ENCODE data around the gene CCDC43. TPM values are rescaled to one million over a fixed set of nuclear protein-coding genes. Genes with fewer than 3 reads are reported as not detected.
"Not testable (repeated sequence)": the region's sequence is repeated elsewhere in the genome, so short reads cannot be mapped to it uniquely, and the experiment has no call there.

The CCDC43 gene
- total RNA-seq, 1 donor from 2014 or later: 20.3 TPM

- no peak for DNase-seq (ENCODE audit: extremely low read depth, low read depth, low spot score)
These were observed 17.0 kb downstream of the CCDC43 start for GRCh38 chr17:44672479-44673093.

- DNase-seq (ENCODE audit: extremely low read depth, low read depth, low spot score): no peak
These were observed 23.6 kb downstream of the CCDC43 start for GRCh38 chr17:44666006-44666405.

GRCh38 chr17:44664867-44665266 is 24.7 kb downstream of the CCDC43 start:
- no peak for DNase-seq (ENCODE audit: extremely low read depth, low read depth, low spot score)

- no peak for DNase-seq (ENCODE audit: extremely low read depth, low read depth, low spot score)
These were observed 26.5 kb downstream of the CCDC43 start for GRCh38 chr17:44663095-44663494.

GRCh38 chr17:44661835-44662234 is 27.7 kb downstream of the CCDC43 start:
- no peak for DNase-seq (ENCODE audit: extremely low read depth, low read depth, low spot score)

GRCh38 chr17:44655983-44656710 is 33.4 kb downstream of the CCDC43 start, which contains the start of gene MEIOC:
TSS of gene MEIOC (plus strand) at chr17:44656468. CDS start at chr17:44656614, 146 bp downstream.
- DNase-seq (ENCODE audit: extremely low read depth, low read depth, low spot score): no peak

GRCh38 chr17:44653954-44654353 is 35.6 kb downstream of the CCDC43 start:
- DNase-seq (ENCODE audit: extremely low read depth, low read depth, low spot score): no peak

GRCh38 chr17:44653384-44653783 is 36.2 kb downstream of the CCDC43 start:
- DNase-seq (ENCODE audit: extremely low read depth, low read depth, low spot score): no peak

- no peak for DNase-seq (ENCODE audit: extremely low read depth, low read depth, low spot score)
These were observed 36.8 kb downstream of the CCDC43 start for GRCh38 chr17:44652727-44653126.

- DNase-seq (ENCODE audit: extremely low read depth, low read depth, low spot score): no peak
These were observed 38.3 kb downstream of the CCDC43 start for GRCh38 chr17:44651228-44651627.

- DNase-seq (ENCODE audit: extremely low read depth, low read depth, low spot score): no peak
These were observed 40.6 kb downstream of the CCDC43 start for GRCh38 chr17:44648963-44649362.

- DNase-seq (ENCODE audit: extremely low read depth, low read depth, low spot score): no peak
These were observed 41.8 kb downstream of the CCDC43 start for GRCh38 chr17:44647736-44648135.

GRCh38 chr17:44646280-44646679 is 43.3 kb downstream of the CCDC43 start:
- DNase-seq (ENCODE audit: extremely low read depth, low read depth, low spot score): no peak

- no peak for DNase-seq (ENCODE audit: extremely low read depth, low read depth, low spot score)
These were observed 44.2 kb downstream of the CCDC43 start for GRCh38 chr17:44645341-44645740.

- DNase-seq (ENCODE audit: extremely low read depth, low read depth, low spot score): no peak
These were observed 46.7 kb downstream of the CCDC43 start for GRCh38 chr17:44642834-44643233.

- no peak for DNase-seq (ENCODE audit: extremely low read depth, low read depth, low spot score)
These were observed 52.5 kb downstream of the CCDC43 start for GRCh38 chr17:44637066-44637465.

GRCh38 chr17:44636562-44636961 is 53.0 kb downstream of the CCDC43 start:
- no peak for DNase-seq (ENCODE audit: extremely low read depth, low read depth, low spot score)

- not testable (repeated sequence) for DNase-seq (ENCODE audit: extremely low read depth, low read depth, low spot score)
These were observed 55.2 kb downstream of the CCDC43 start for GRCh38 chr17:44634401-44634800.

- DNase-seq (ENCODE audit: extremely low read depth, low read depth, low spot score): no peak
These were observed 55.6 kb downstream of the CCDC43 start for GRCh38 chr17:44633998-44634397.

GRCh38 chr17:44630703-44631102 is 58.9 kb downstream of the CCDC43 start:
- no peak for DNase-seq (ENCODE audit: extremely low read depth, low read depth, low spot score)

- no peak for DNase-seq (ENCODE audit: extremely low read depth, low read depth, low spot score)
These were observed 60.3 kb downstream of the CCDC43 start for GRCh38 chr17:44629314-44629713.
